Occipital lobe (tissue), 3 donors: Measurements from ENCODE around the gene TRAPPC10. TPM values are rescaled to one million over a fixed set of nuclear protein-coding genes. Genes with fewer than 3 reads are reported as not detected.
"Not testable (repeated sequence)": the region's sequence is repeated elsewhere in the genome, so short reads cannot be mapped to it uniquely, and the experiment has no call there.

Experiments
- DNase-seq: peaks from one replicate; lab custom pipeline; 2025; lab: John Stamatoyannopoulos, UW
- small RNA-seq: library from RNA; depleted of rRNA; stranded (forward); fragments of <200 nt; gene quantifications from one replicate; pipeline ENCODE3, GENCODE V24; 2014
- total RNA-seq: library from RNA; depleted of rRNA; stranded (reverse); fragments of >200 nt; gene quantifications from one replicate; pipeline ENCODE4 v1.2.3, GENCODE V29; 2014

TRAPPC10 gene
- total RNA-seq, 1 donor from 2014 or later = 23.1 TPM

GRCh38 chr21:44145616-44146015 lies 133.5 kb downstream of the TRAPPC10 start:
- DNase-seq = not testable (repeated sequence)

GRCh38 chr21:44147108-44147507 lies 135.0 kb downstream of the TRAPPC10 start:
- DNase-seq = not testable (repeated sequence)

- DNase-seq = not testable (repeated sequence)
These were observed 138.1 kb downstream of the TRAPPC10 start for GRCh38 chr21:44150255-44150654.

GRCh38 chr21:44153214-44153888 lies 141.2 kb downstream of the TRAPPC10 start:
- DNase-seq = not testable (repeated sequence)

GRCh38 chr21:44153889-44154228 lies 141.8 kb downstream of the TRAPPC10 start:
- DNase-seq = not testable (repeated sequence)

- not testable (repeated sequence) for DNase-seq
These were observed 142.7 kb downstream of the TRAPPC10 start for GRCh38 chr21:44154816-44155230.

GRCh38 chr21:44155231-44155993 lies 143.3 kb downstream of the TRAPPC10 start:
- not testable (repeated sequence) for DNase-seq

- DNase-seq = not testable (repeated sequence)
These were observed 143.9 kb downstream of the TRAPPC10 start for GRCh38 chr21:44155994-44156380.

Small RNA genes within 50 kb of the gene (small RNA-seq; reads per million reads assigned to genes)
- gene RNU6-1150P = not detected

Other genes with a start within 250 kb of the TRAPPC10 start
- 7.5 TPM for gene CSTB, start 236.0 kb upstream of the TRAPPC10 start, total RNA-seq
- 14.0 TPM for gene RRP1, start 222.7 kb upstream of the TRAPPC10 start, total RNA-seq
- 34.9 TPM for gene AGPAT3, start 147.1 kb upstream of the TRAPPC10 start, total RNA-seq
- 16.5 TPM for gene PWP2, start 95.1 kb downstream of the TRAPPC10 start, total RNA-seq
- 31.0 TPM for gene GATD3, start 121.4 kb downstream of the TRAPPC10 start, total RNA-seq
- gene ICOSLG, start 228.6 kb downstream of the TRAPPC10 start, total RNA-seq = 0.31 TPM
- not detected for gene DNMT3L, start 249.6 kb downstream of the TRAPPC10 start, total RNA-seq